Measurements from ENCODE around the gene ASTN2. TPM values are rescaled to one million over a fixed set of nuclear protein-coding genes. Genes with fewer than 3 reads are reported as not detected.

The ASTN2 gene
- total and polyA plus RNA-seq, 7 experiments from 2014 or later, result 2.2 to 5.3 (median 4.0) TPM

- Histone ChIP-seq H3K27ac (ENCODE audit: low read depth, low read length) (no peak overlapping the region), H3K27me3 (ENCODE audit: control insufficient read depth in 2 of 2, insufficient read depth in 2 of 2, low read length in 2 of 2) (no peaks in the 10 kb centered on the region), H3K4me3 (ENCODE audit: low read length) (no peak overlapping the region), H3K9me3 (ENCODE audit: control insufficient read depth in 2 of 3, low read length in 3 of 3) (no peaks in the 10 kb centered on the region), H3K36me3 (ENCODE audit: control insufficient read depth in 2 of 3, insufficient read depth in 3 of 3, low read length in 3 of 3) (no peaks in the 10 kb centered on the region), H3K4me1 (ENCODE audit: control insufficient read depth in 2 of 2, insufficient read depth in 2 of 2, low read length in 2 of 2) (no peaks in the 10 kb centered on the region)
- intact Hi-C loops (cut with micrococcal nuclease), result loop anchor here in 1 of 2 donors (5.0 kb wide), 2 partner anchors 982 to 1912 kb away; no protein-coding TSS in a partner anchor
- Mint-ChIP-seq H3K36me3 (peaks cover 0 to 16% (median 0%) of the 10 kb centered on the region in 5 donors), H3K27me3 (no peaks in the 10 kb centered on the region), H3K4me1 (no peaks in the 10 kb centered on the region), H3K4me3 (no peak overlapping the region), H3K27ac (no peak overlapping the region), H3K9me3 (no peaks in the 10 kb centered on the region)
- CTCF ChIA-PET, result no interaction called here
- no peak for ATAC-seq
- no peak for DNase-seq
- POLR2A ChIA-PET, result no interaction called here
Observed at GRCh38 chr9:116574027-116574679, 840.7 kb downstream of the ASTN2 start.

GRCh38 chr9:116572095-116572748, 842.6 kb downstream of the ASTN2 start:
- Mint-ChIP-seq H3K27me3 (no peaks in the 10 kb centered on the region), H3K4me1 (no peaks in the 10 kb centered on the region), H3K27ac (no peak overlapping the region), H3K36me3 (peaks cover 0 to 13% (median 0%) of the 10 kb centered on the region in 5 donors), H3K4me3 (no peak overlapping the region), H3K9me3 (no peaks in the 10 kb centered on the region)
- ChIA-PET CTCF (no interaction called here), POLR2A (no interaction called here)
- ATAC-seq (peak; percentile 34), DNase-seq (peak in 1 of 9 donors; percentile 24)
- Histone ChIP-seq H3K9me3 (ENCODE audit: control insufficient read depth in 2 of 3, low read length in 3 of 3) (no peaks in the 10 kb centered on the region), H3K4me3 (ENCODE audit: low read length) (no peak overlapping the region), H3K4me1 (ENCODE audit: control insufficient read depth in 2 of 2, insufficient read depth in 2 of 2, low read length in 2 of 2) (no peaks in the 10 kb centered on the region), H3K27me3 (ENCODE audit: control insufficient read depth in 2 of 2, insufficient read depth in 2 of 2, low read length in 2 of 2) (no peaks in the 10 kb centered on the region), H3K36me3 (ENCODE audit: control insufficient read depth in 2 of 3, insufficient read depth in 3 of 3, low read length in 3 of 3) (no peaks in the 10 kb centered on the region), H3K27ac (ENCODE audit: low read depth, low read length) (no peak overlapping the region)
- intact Hi-C loops (cut with micrococcal nuclease), result loop anchor here in 1 of 2 donors (5.0 kb wide), 2 partner anchors 980 to 1910 kb away; no protein-coding TSS in a partner anchor

GRCh38 chr9:116569111-116569510, 845.7 kb downstream of the ASTN2 start:
- H3K27ac ChIP-seq (ENCODE audit: low read depth, low read length), result no peak overlapping the region
- H3K27me3 Mint-ChIP-seq, result no peaks in the 10 kb centered on the region
- H3K4me3 Mint-ChIP-seq, result no peak overlapping the region
- H3K27ac Mint-ChIP-seq, result no peak overlapping the region
- ATAC-seq (no peak), DNase-seq (no peak)
- no peaks in the 10 kb centered on the region for H3K4me1 Mint-ChIP-seq
- POLR2A ChIA-PET, result no interaction called here
- peaks cover 0 to 2% (median 0%) of the 10 kb centered on the region in 11 donors for H3K9me3 Mint-ChIP-seq
- H3K4me3 ChIP-seq (ENCODE audit: low read length), result no peak overlapping the region
- H3K27me3 ChIP-seq (ENCODE audit: control insufficient read depth in 2 of 2, insufficient read depth in 2 of 2, low read length in 2 of 2), result no peaks in the 10 kb centered on the region
- no peaks in the 10 kb centered on the region for H3K4me1 ChIP-seq (ENCODE audit: control insufficient read depth in 2 of 2, insufficient read depth in 2 of 2, low read length in 2 of 2)
- H3K9me3 ChIP-seq (ENCODE audit: control insufficient read depth in 2 of 3, low read length in 3 of 3), result no peaks in the 10 kb centered on the region
- H3K36me3 ChIP-seq (ENCODE audit: control insufficient read depth in 2 of 3, insufficient read depth in 3 of 3, low read length in 3 of 3), result no peaks in the 10 kb centered on the region
- CTCF ChIA-PET, result no interaction called here
- intact Hi-C loops (cut with micrococcal nuclease), result no loop called here
- H3K36me3 Mint-ChIP-seq, result peaks cover 0 to 8% (median 4%) of the 10 kb centered on the region in 5 donors

DNA sequence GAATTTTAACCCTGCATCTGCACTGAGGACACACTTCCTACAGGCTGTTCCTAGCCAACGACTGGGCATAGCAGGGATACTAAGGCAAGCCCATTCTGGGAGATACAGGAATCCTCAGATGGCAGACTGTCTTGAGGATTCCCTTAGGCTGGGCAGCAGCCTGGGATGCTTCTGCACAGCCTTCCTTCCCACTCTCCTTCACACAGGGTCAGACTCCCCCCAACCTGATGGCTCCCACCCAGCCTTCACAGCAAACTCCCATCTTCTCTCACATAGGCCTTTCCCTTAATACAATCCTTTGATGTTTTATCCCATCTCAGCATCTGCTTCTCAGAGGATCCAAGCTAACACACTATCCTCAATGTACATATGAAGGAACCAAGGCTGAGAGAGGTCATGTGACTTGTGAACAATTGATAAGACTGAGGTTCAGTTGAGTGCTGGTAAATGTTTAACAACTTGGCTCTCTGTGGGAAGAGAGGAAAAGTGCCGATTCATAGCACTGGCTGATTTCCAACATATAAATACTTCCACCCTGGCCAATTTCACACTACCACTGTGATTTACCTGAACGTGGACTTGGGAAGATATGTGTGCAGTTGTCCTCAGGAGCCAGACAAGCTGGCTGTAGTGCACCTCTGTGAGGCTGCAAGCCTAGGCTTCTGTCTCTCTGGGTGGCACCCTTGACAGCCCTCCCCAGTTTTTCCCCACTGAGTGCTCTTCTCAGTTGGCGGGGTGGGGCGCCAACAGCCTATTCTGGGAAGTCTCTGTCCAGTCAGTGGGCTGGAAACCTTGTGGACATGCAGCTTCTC, 848.0 kb downstream of the ASTN2 start:
- Mint-ChIP-seq H3K27me3 (no peaks in the 10 kb centered on the region), H3K9me3 (peaks cover 0 to 4% (median 0%) of the 10 kb centered on the region in 11 donors), H3K4me3 (no peak overlapping the region), H3K4me1 (peaks cover 0 to 2% (median 0%) of the 10 kb centered on the region in 7 donors), H3K36me3 (peaks cover 0 to 12% (median 8%) of the 10 kb centered on the region in 5 donors), H3K27ac (peak overlapping the region in 1 of 9 donors; percentile 86)
- Histone ChIP-seq H3K4me1 (ENCODE audit: control insufficient read depth in 2 of 2, insufficient read depth in 2 of 2, low read length in 2 of 2) (no peaks in the 10 kb centered on the region), H3K4me3 (ENCODE audit: low read length) (no peak overlapping the region), H3K27me3 (ENCODE audit: control insufficient read depth in 2 of 2, insufficient read depth in 2 of 2, low read length in 2 of 2) (no peaks in the 10 kb centered on the region), H3K36me3 (ENCODE audit: control insufficient read depth in 2 of 3, insufficient read depth in 3 of 3, low read length in 3 of 3) (no peaks in the 10 kb centered on the region), H3K27ac (ENCODE audit: low read depth, low read length) (no peak overlapping the region), H3K9me3 (ENCODE audit: control insufficient read depth in 2 of 3, low read length in 3 of 3) (no peaks in the 10 kb centered on the region)
- no peak for ATAC-seq
- DNase-seq, result no peak
- ChIA-PET CTCF (no interaction called here), POLR2A (no interaction called here)
- intact Hi-C loops (cut with micrococcal nuclease), result no loop called here

DNA sequence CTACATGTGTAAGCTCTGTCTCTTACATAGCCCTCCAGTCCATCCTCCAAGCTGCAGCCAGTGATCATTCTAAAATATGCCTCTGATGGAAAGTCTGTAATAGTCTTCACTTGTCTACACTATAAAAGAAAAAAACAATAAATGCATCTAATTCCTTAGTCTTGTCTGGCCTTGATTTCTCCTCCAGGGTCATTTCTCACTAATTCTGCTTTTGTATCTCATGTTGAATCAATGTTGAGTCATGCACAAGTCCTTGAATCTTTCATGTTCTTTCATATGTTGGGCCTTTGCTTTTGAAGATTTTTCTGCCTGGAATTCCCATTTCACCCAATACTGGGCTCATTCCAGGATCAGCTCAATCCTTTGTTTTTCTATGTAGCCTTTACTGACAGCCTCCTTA, 848.9 kb downstream of the ASTN2 start:
- H3K27me3 ChIP-seq (ENCODE audit: control insufficient read depth in 2 of 2, insufficient read depth in 2 of 2, low read length in 2 of 2), result no peaks in the 10 kb centered on the region
- Mint-ChIP-seq H3K9me3 (peaks cover 0 to 4% (median 0%) of the 10 kb centered on the region in 11 donors), H3K27ac (no peak overlapping the region), H3K4me3 (no peak overlapping the region), H3K27me3 (no peaks in the 10 kb centered on the region), H3K4me1 (peaks cover 0 to 2% (median 0%) of the 10 kb centered on the region in 7 donors), H3K36me3 (peaks cover 0 to 19% (median 10%) of the 10 kb centered on the region in 5 donors)
- intact Hi-C loops (cut with micrococcal nuclease), result no loop called here
- DNase-seq, result no peak
- ATAC-seq, result no peak
- no peaks in the 10 kb centered on the region for H3K9me3 ChIP-seq (ENCODE audit: control insufficient read depth in 2 of 3, low read length in 3 of 3)
- CTCF ChIA-PET, result no interaction called here
- H3K4me1 ChIP-seq (ENCODE audit: control insufficient read depth in 2 of 2, insufficient read depth in 2 of 2, low read length in 2 of 2), result no peaks in the 10 kb centered on the region
- POLR2A ChIA-PET, result no interaction called here
- no peak overlapping the region for H3K27ac ChIP-seq (ENCODE audit: low read depth, low read length)
- H3K36me3 ChIP-seq (ENCODE audit: control insufficient read depth in 2 of 3, insufficient read depth in 3 of 3, low read length in 3 of 3), result no peaks in the 10 kb centered on the region
- no peak overlapping the region for H3K4me3 ChIP-seq (ENCODE audit: low read length)

DNA sequence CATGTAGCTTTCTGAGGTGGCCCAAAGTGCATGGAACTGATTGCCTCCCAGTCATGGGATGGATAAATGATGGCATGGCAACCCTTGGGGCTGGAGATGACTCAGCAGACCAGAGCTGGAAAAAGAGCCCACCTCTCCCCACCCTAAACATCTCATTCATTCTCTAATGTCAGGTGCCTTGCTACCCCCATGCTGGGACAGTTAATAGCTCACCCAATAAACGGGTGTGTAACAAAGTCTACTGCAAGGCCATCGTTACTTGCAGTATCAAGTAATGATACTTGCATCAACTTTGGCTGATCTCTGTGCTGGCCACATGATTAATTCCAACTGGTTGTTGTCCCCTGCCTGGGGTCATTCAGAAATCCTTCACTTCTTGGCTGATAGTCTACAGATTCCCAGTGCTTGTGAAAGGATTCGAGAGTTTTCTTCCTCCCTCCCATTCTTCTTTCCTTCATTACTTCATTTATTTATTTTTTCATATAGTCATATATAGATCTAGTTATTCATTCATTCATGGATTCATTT, 850.5 kb downstream of the ASTN2 start:
- POLR2A ChIA-PET, result no interaction called here
- no peak overlapping the region for H3K4me3 ChIP-seq (ENCODE audit: low read length)
- no peak overlapping the region for H3K27ac ChIP-seq (ENCODE audit: low read depth, low read length)
- H3K27me3 Mint-ChIP-seq, result peaks cover 0 to 2% (median 0%) of the 10 kb centered on the region in 5 donors
- no peaks in the 10 kb centered on the region for H3K9me3 ChIP-seq (ENCODE audit: control insufficient read depth in 2 of 3, low read length in 3 of 3)
- CTCF ChIA-PET, result no interaction called here
- peaks cover 0 to 4% (median 0%) of the 10 kb centered on the region in 11 donors for H3K9me3 Mint-ChIP-seq
- intact Hi-C loops (cut with micrococcal nuclease), result no loop called here
- H3K27ac Mint-ChIP-seq, result no peak overlapping the region
- peaks cover 0 to 2% (median 0%) of the 10 kb centered on the region in 7 donors for H3K4me1 Mint-ChIP-seq
- H3K27me3 ChIP-seq (ENCODE audit: control insufficient read depth in 2 of 2, insufficient read depth in 2 of 2, low read length in 2 of 2), result no peaks in the 10 kb centered on the region
- DNase-seq, result no peak
- no peaks in the 10 kb centered on the region for H3K36me3 ChIP-seq (ENCODE audit: control insufficient read depth in 2 of 3, insufficient read depth in 3 of 3, low read length in 3 of 3)
- no peak for ATAC-seq
- peaks cover 0 to 25% (median 10%) of the 10 kb centered on the region in 5 donors for H3K36me3 Mint-ChIP-seq
- H3K4me1 ChIP-seq (ENCODE audit: control insufficient read depth in 2 of 2, insufficient read depth in 2 of 2, low read length in 2 of 2), result no peaks in the 10 kb centered on the region
- H3K4me3 Mint-ChIP-seq, result no peak overlapping the region
